Adipocyte (in vitro differentiated cells): ENCODE results near the gene LRRFIP1.
A peak's percentile ranks its signal among the peaks of the same experiment; 100 is the strongest.
"Not testable (repeated sequence)": the region's sequence is repeated elsewhere in the genome, so short reads cannot be mapped to it uniquely, and the experiment has no call there.

Source experiments
- DNase-seq: peaks from one replicate; pipeline ENCODE4 v3.0.0-alpha.2; 2015; ENCODE audit warnings: low read depth
- H3K27me3 ChIP-seq: replicated peaks from 2 replicates; pipeline ENCODE4 v1.7.0; 2013; ENCODE audit warnings: mild to moderate bottlenecking, low read length, moderate library complexity; ENCODE audit not compliant: control insufficient read depth, insufficient read depth
- H3K36me3 ChIP-seq: 2 replicates; pipeline ENCODE4 v1.7.0; 2013; ENCODE audit warnings: low read length, mild to moderate bottlenecking, moderate library complexity; ENCODE audit not compliant: control insufficient read depth, insufficient read depth, severe bottlenecking
- H3K4me1 ChIP-seq: 2 replicates; pipeline ENCODE4 v1.7.0; 2013; ENCODE audit warnings: mild to moderate bottlenecking, low read length, moderate library complexity; ENCODE audit not compliant: control insufficient read depth, insufficient read depth
- H3K4me3 ChIP-seq: 2 replicates; pipeline ENCODE4 v1.7.0; 2013; ENCODE audit warnings: mild to moderate bottlenecking, low read length, moderate library complexity
- H3K9ac ChIP-seq: 2 replicates; pipeline ENCODE4 v1.7.0; 2013; ENCODE audit warnings: mild to moderate bottlenecking, low read length, moderate library complexity
- H3K9me3 ChIP-seq: 2 replicates; pipeline ENCODE4 v1.7.0; 2013; ENCODE audit warnings: mild to moderate bottlenecking, low read length, moderate library complexity; ENCODE audit not compliant: control insufficient read depth

Gene LRRFIP1

GRCh38 chr2:237763812-237764211, 136.4 kb downstream of the LRRFIP1 start:
- H3K36me3 ChIP-seq: peaks cover 55% of the 10 kb centered on the region
- DNase-seq: no peak
- no peaks in the 10 kb centered on the region for H3K9me3 ChIP-seq
- no peak overlapping the region for H3K9ac ChIP-seq
- H3K27me3 ChIP-seq: no peaks in the 10 kb centered on the region
- H3K4me3 ChIP-seq: no peak overlapping the region
- peaks cover 4% of the 10 kb centered on the region for H3K4me1 ChIP-seq

- H3K4me1 ChIP-seq, H3K9ac ChIP-seq, H3K27me3 ChIP-seq, DNase-seq, H3K9me3 ChIP-seq, H3K4me3 ChIP-seq: not testable (repeated sequence)
- H3K36me3 ChIP-seq: peaks cover 53% of the 10 kb centered on the region
Measured at GRCh38 chr2:237765122-237765521, 137.7 kb downstream of the LRRFIP1 start.

GRCh38 chr2:237765875-237766274, 138.5 kb downstream of the LRRFIP1 start:
- DNase-seq: no peak
- Histone ChIP-seq H3K4me3 (no peak overlapping the region), H3K9ac (no peak overlapping the region), H3K27me3 (no peaks in the 10 kb centered on the region), H3K4me1 (peaks cover 4% of the 10 kb centered on the region), H3K9me3 (no peaks in the 10 kb centered on the region), H3K36me3 (peaks cover 53% of the 10 kb centered on the region)

- no peak overlapping the region for H3K4me3 ChIP-seq
- H3K27me3 ChIP-seq: no peaks in the 10 kb centered on the region
- no peaks in the 10 kb centered on the region for H3K9me3 ChIP-seq
- DNase-seq: peak; percentile 24
- H3K36me3 ChIP-seq: peaks cover 52% of the 10 kb centered on the region
- no peak overlapping the region for H3K9ac ChIP-seq
- H3K4me1 ChIP-seq: peaks cover 4% of the 10 kb centered on the region
Measured at GRCh38 chr2:237766340-237766739, 139.0 kb downstream of the LRRFIP1 start.

GRCh38 chr2:237772513-237772912, 145.1 kb downstream of the LRRFIP1 start:
- H3K36me3 ChIP-seq: peaks cover 61% of the 10 kb centered on the region
- no peaks in the 10 kb centered on the region for H3K27me3 ChIP-seq
- H3K4me3 ChIP-seq: no peak overlapping the region
- no peak for DNase-seq
- H3K9ac ChIP-seq: no peak overlapping the region
- no peaks in the 10 kb centered on the region for H3K9me3 ChIP-seq
- H3K4me1 ChIP-seq: no peaks in the 10 kb centered on the region

- Histone ChIP-seq H3K9ac (no peak overlapping the region), H3K9me3 (no peaks in the 10 kb centered on the region), H3K36me3 (peaks cover 69% of the 10 kb centered on the region), H3K4me3 (no peak overlapping the region), H3K27me3 (no peaks in the 10 kb centered on the region), H3K4me1 (no peaks in the 10 kb centered on the region)
- DNase-seq: no peak
Measured at GRCh38 chr2:237773826-237774225, 146.4 kb downstream of the LRRFIP1 start.

- Histone ChIP-seq H3K9ac (no peak overlapping the region), H3K27me3 (no peaks in the 10 kb centered on the region), H3K9me3 (no peaks in the 10 kb centered on the region), H3K4me3 (no peak overlapping the region), H3K36me3 (peaks cover 72% of the 10 kb centered on the region), H3K4me1 (no peaks in the 10 kb centered on the region)
- DNase-seq: peak; percentile 66
Measured at GRCh38 chr2:237774811-237775553, 147.6 kb downstream of the LRRFIP1 start.

- Histone ChIP-seq H3K9ac (no peak overlapping the region), H3K36me3 (peaks cover 58% of the 10 kb centered on the region), H3K4me1 (no peaks in the 10 kb centered on the region), H3K9me3 (no peaks in the 10 kb centered on the region), H3K27me3 (no peaks in the 10 kb centered on the region), H3K4me3 (no peak overlapping the region)
- DNase-seq: no peak
Measured at GRCh38 chr2:237779521-237779920, 152.1 kb downstream of the LRRFIP1 start.

GRCh38 chr2:237782181-237782580, 154.8 kb downstream of the LRRFIP1 start:
- Histone ChIP-seq H3K4me1 (no peaks in the 10 kb centered on the region), H3K36me3 (peaks cover 50% of the 10 kb centered on the region), H3K4me3 (no peak overlapping the region), H3K9me3 (peaks cover 7% of the 10 kb centered on the region), H3K9ac (no peak overlapping the region), H3K27me3 (no peaks in the 10 kb centered on the region)
- DNase-seq: no peak

- peaks cover 45% of the 10 kb centered on the region for H3K36me3 ChIP-seq
- H3K27me3 ChIP-seq, H3K4me1 ChIP-seq, H3K4me3 ChIP-seq, DNase-seq, H3K9ac ChIP-seq: not testable (repeated sequence)
- H3K9me3 ChIP-seq: peaks cover 15% of the 10 kb centered on the region
Measured at GRCh38 chr2:237783678-237784077, 156.3 kb downstream of the LRRFIP1 start.

- peak overlapping the region; percentile 43 for H3K4me3 ChIP-seq
- no peaks in the 10 kb centered on the region for H3K4me1 ChIP-seq
- H3K9me3 ChIP-seq: peaks cover 15% of the 10 kb centered on the region
- H3K27me3 ChIP-seq: no peaks in the 10 kb centered on the region
- no peak for DNase-seq
- no peak overlapping the region for H3K9ac ChIP-seq
- peaks cover 16% of the 10 kb centered on the region for H3K36me3 ChIP-seq
Measured at GRCh38 chr2:237786936-237787335, 159.5 kb downstream of the LRRFIP1 start.

GRCh38 chr2:237790353-237790752, 163.0 kb downstream of the LRRFIP1 start:
- Histone ChIP-seq H3K9ac (no peak overlapping the region), H3K4me3 (no peak overlapping the region), H3K4me1 (peaks cover 7% of the 10 kb centered on the region), H3K27me3 (no peaks in the 10 kb centered on the region), H3K9me3 (peaks cover 15% of the 10 kb centered on the region), H3K36me3 (peaks cover 9% of the 10 kb centered on the region)
- DNase-seq: peak; percentile 25
